B cell (primary cell): ENCODE measurements around the gene UBL5. TPM values are rescaled to one million over a fixed set of nuclear protein-coding genes. Genes with fewer than 3 reads are reported as not detected.
A peak's percentile ranks its signal among the peaks of the same experiment; 100 is the strongest.

ENCODE experiments used
- ATAC-seq: fragments of 200-7000 bp; cut with Tn5 transposase; one replicate; pipeline ENCODE4 v1.10.0; 2021; ENCODE audit warnings: low read depth, mild to moderate bottlenecking, moderate number of reproducible peaks, moderate library complexity
- CTCF ChIA-PET: fragments of 350-600 bp; sonication (Branson Sonifier 250); formaldehyde crosslinking; loops from one replicate; lab custom pipeline; 2021; ENCODE audit warnings: antibody characterized with exemption, inconsistent platforms; lab: Charles Lee
- POLR2A ChIA-PET: fragments of 350-600 bp; sonication (Branson Sonifier 250); formaldehyde crosslinking; loops from one replicate; lab custom pipeline; 2021; ENCODE audit warnings: antibody characterized with exemption; lab: Charles Lee
- DNase-seq: peaks from one replicate; pipeline ENCODE4 v3.0.0; 2013
- H2AFZ ChIP-seq: 2 replicates; pipeline ENCODE4 v1.6.1; 2012; ENCODE audit warnings: mild to moderate bottlenecking, low read depth, low read length; ENCODE audit not compliant: insufficient read depth, poor library complexity, severe bottlenecking
- H3K27ac ChIP-seq, 2 donors: 1 replicate in 1 of 2; 2 replicates in 1 of 2; pipeline ENCODE4 v1.5.1; 2012 to 2013; ENCODE audit warnings: low read length in 2 of 2, mild to moderate bottlenecking in 2 of 2, moderate library complexity in 1 of 2
- H3K27me3 ChIP-seq, 4 experiments: fragments of 200-600 bp in 1 of 4; sonication (generic) in 1 of 4; replicated peaks in 1 of 4; 1 replicate in 2 of 4; 2 replicates in 2 of 4; pipeline versions ENCODE4 v1.6.1 to v1.7.0; 2013 to 2016; ENCODE audit warnings: low read length in 3 of 4, mild to moderate bottlenecking in 2 of 4, mixed read lengths in 1 of 4, moderate library complexity in 1 of 4; ENCODE audit not compliant: insufficient read depth in 4 of 4, control insufficient read depth in 3 of 4; ENCODE audit errors: control extremely low read depth in 1 of 4
- H3K36me3 ChIP-seq, 2 experiments: replicated peaks in 1 of 2; 1 replicate in 1 of 2; 2 replicates in 1 of 2; pipeline versions ENCODE4 v1.6.1 to v1.7.1; 2013; ENCODE audit warnings: low read length in 1 of 2; ENCODE audit not compliant: insufficient read depth in 2 of 2, control insufficient read depth in 1 of 2; ENCODE audit errors: control extremely low read depth in 1 of 2, extremely low read depth in 1 of 2
- H3K4me1 ChIP-seq, 2 donors: fragments of 200-600 bp in 1 of 2; sonication (generic) in 1 of 2; 1 replicate in 1 of 2; 2 replicates in 1 of 2; pipeline versions ENCODE4 v1.5.1 to v1.6.1; 2013 to 2017; ENCODE audit warnings: low read length in 2 of 2; ENCODE audit not compliant: control insufficient read depth in 2 of 2, insufficient read depth in 2 of 2
- H3K4me2 ChIP-seq: replicated peaks from 2 replicates; pipeline ENCODE3; 2012; ENCODE audit warnings: mild to moderate bottlenecking, low read depth, low read length; ENCODE audit not compliant: poor library complexity, severe bottlenecking
- H3K4me3 ChIP-seq, 5 experiments: fragments of 200-600 bp in 1 of 5; sonication (generic) in 1 of 5; 1 replicate in 3 of 5; 2 replicates in 2 of 5; pipeline versions ENCODE4 v1.5.1 to v1.7.0; 2011 to 2016; ENCODE audit warnings: low read length in 4 of 5, mild to moderate bottlenecking in 4 of 5, low read depth in 2 of 5, control low read depth in 1 of 5, moderate library complexity in 1 of 5; ENCODE audit not compliant: insufficient read depth in 1 of 5; ENCODE audit errors: control extremely low read depth in 1 of 5, extremely low read depth in 1 of 5
- H3K79me2 ChIP-seq: fragments of 200-600 bp; sonication (generic); one replicate; pipeline ENCODE4 v1.6.0; 2016; ENCODE audit warnings: low read length; ENCODE audit not compliant: control insufficient read depth, insufficient read depth
- H3K9ac ChIP-seq: fragments of 200-600 bp; sonication (generic); 2 replicates; pipeline ENCODE4 v1.6.1; 2017; ENCODE audit warnings: mild to moderate bottlenecking, low read length, moderate library complexity
- H3K9me3 ChIP-seq, 3 donors: one replicate each; pipeline versions ENCODE4 v1.6.1 to v1.7.1; 2013; ENCODE audit warnings: low read length in 2 of 3; ENCODE audit not compliant: control insufficient read depth in 2 of 3, insufficient read depth in 1 of 3; ENCODE audit errors: control extremely low read depth in 1 of 3
- H4K20me1 ChIP-seq: 2 replicates; pipeline ENCODE4 v1.6.0; 2012; ENCODE audit warnings: mild to moderate bottlenecking, low read length; ENCODE audit not compliant: insufficient read depth, control insufficient read depth, poor library complexity, severe bottlenecking
- H3K27ac Mint-ChIP-seq: one replicate; pipeline ENCODE4 v1.8.0; 2021; ENCODE audit warnings: mixed read lengths
- H3K27me3 Mint-ChIP-seq: one replicate; pipeline ENCODE4 v1.8.0; 2021; ENCODE audit warnings: mixed read lengths
- H3K4me1 Mint-ChIP-seq: one replicate; pipeline ENCODE4 v1.8.0; 2021; ENCODE audit warnings: mixed read lengths
- H3K4me3 Mint-ChIP-seq: one replicate; pipeline ENCODE4 v1.8.0; 2021; ENCODE audit warnings: mixed read lengths
- H3K9me3 Mint-ChIP-seq: one replicate; pipeline ENCODE4 v1.8.0; 2022; ENCODE audit warnings: mixed read lengths; ENCODE audit not compliant: insufficient read depth
- EZH2 ChIP-seq: IDR thresholded peaks from 2 replicates; pipeline ENCODE4 v1.6.1; 2012; ENCODE audit warnings: borderline replicate concordance, low read depth, mild to moderate bottlenecking, moderate library complexity, low read length; ENCODE audit not compliant: insufficient read depth, poor library complexity, severe bottlenecking
- WGBS: methylation state at CpG from one replicate; pipeline ENCODE4 v1.1.5; 2013; ENCODE audit warnings: missing lambda C conversion rate; ENCODE audit not compliant: insufficient coverage; 5-methylcytosine and 5-hydroxymethylcytosine counted together
- intact Hi-C: fragments of 100-400 bp; cut with micrococcal nuclease; formaldehyde crosslinking; loops from one replicate; pipeline ENCODE4 v1.10.0; 2022
- polyA plus RNA-seq: library from polyadenylated mRNA; depleted of rRNA; stranded (reverse); fragments of >200 nt; gene quantifications from 2 replicates; pipeline ENCODE4 v1.2.3, GENCODE V29; 2012
- total RNA-seq, 2 donors: library from RNA; stranded (reverse); fragments of 120-200 nt in 1 of 2; gene quantifications; 1 replicate in 1 of 2; 2 replicates in 1 of 2; pipeline versions ENCODE4 v1.2.3 to v1.2.4, GENCODE V29; 2013 to 2022
- TF ChIP-seq, protein P1 (sequence below): fragments of 200-600 bp; IDR thresholded peaks from one replicate; pipeline ENCODE4 v1.8.0; 2022; ENCODE audit warnings: antibody characterized with exemption, mild to moderate bottlenecking

The UBL5 gene
- total and polyA plus RNA-seq, 2 donors (not counting 1 experiment from before 2014, with no cell fraction given): 183 to 315 TPM

DNA sequence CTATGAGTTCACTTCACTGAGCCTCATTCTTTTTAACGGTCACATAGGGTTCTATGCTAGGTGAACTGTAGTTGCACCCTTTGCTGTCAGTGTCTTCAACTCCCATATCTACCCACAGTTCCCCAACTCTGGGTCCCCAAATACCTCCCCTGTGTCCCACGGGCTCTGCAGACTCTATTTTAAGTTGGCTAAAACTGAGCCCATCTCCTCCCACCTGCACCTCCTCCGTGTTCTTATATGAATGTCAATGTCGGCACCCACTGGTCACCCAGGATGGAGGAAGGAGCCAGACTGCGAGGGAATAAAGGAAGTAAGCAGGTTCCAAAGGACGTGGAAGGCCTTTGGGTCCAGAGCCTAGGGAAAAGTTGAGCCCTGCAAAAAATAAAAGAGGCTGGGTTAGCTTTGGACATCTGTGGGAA is 6.6 kb downstream of the UBL5 start:
- WGBS: 51% methylated on average over 3 of the region's 6 CpGs
- Histone ChIP-seq H3K4me2 (peak overlapping the region; percentile 81), H3K27me3 (no peaks in the 10 kb centered on the region), H3K79me2 (peaks cover 57% of the 10 kb centered on the region), H3K9ac (peak overlapping the region; percentile 74), H2AFZ (peak overlapping the region; percentile 90), H3K4me3 (peak overlapping the region; percentile 38 to 83 (median 71)), H3K9me3 (no peaks in the 10 kb centered on the region), H4K20me1 (peaks cover 15% of the 10 kb centered on the region), H3K4me1 (peaks cover 7 to 15% of the 10 kb centered on the region in 2 donors), H3K27ac (peak overlapping the region; percentile 56 to 69), H3K36me3 (peaks cover 3 to 27% of the 10 kb centered on the region in 2 experiments)
- ATAC-seq (no peak), DNase-seq (no peak)
- Mint-ChIP-seq H3K9me3 (no peaks in the 10 kb centered on the region), H3K27me3 (no peaks in the 10 kb centered on the region), H3K4me1 (peaks cover 18% of the 10 kb centered on the region), H3K27ac (peak overlapping the region; percentile 96), H3K4me3 (peak overlapping the region; percentile 97)
- no peak for TF ChIP-seq EZH2
- TF ChIP-seq, protein P1, sequence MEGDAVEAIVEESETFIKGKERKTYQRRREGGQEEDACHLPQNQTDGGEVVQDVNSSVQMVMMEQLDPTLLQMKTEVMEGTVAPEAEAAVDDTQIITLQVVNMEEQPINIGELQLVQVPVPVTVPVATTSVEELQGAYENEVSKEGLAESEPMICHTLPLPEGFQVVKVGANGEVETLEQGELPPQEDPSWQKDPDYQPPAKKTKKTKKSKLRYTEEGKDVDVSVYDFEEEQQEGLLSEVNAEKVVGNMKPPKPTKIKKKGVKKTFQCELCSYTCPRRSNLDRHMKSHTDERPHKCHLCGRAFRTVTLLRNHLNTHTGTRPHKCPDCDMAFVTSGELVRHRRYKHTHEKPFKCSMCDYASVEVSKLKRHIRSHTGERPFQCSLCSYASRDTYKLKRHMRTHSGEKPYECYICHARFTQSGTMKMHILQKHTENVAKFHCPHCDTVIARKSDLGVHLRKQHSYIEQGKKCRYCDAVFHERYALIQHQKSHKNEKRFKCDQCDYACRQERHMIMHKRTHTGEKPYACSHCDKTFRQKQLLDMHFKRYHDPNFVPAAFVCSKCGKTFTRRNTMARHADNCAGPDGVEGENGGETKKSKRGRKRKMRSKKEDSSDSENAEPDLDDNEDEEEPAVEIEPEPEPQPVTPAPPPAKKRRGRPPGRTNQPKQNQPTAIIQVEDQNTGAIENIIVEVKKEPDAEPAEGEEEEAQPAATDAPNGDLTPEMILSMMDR: no peak
- ChIA-PET POLR2A (interaction anchor here (0.6 kb wide), 1 partner anchor 166 kb away, joined by 3 read pairs; no protein-coding TSS in a partner anchor), CTCF (no interaction called here)
- intact Hi-C loops: no loop called here

DNA sequence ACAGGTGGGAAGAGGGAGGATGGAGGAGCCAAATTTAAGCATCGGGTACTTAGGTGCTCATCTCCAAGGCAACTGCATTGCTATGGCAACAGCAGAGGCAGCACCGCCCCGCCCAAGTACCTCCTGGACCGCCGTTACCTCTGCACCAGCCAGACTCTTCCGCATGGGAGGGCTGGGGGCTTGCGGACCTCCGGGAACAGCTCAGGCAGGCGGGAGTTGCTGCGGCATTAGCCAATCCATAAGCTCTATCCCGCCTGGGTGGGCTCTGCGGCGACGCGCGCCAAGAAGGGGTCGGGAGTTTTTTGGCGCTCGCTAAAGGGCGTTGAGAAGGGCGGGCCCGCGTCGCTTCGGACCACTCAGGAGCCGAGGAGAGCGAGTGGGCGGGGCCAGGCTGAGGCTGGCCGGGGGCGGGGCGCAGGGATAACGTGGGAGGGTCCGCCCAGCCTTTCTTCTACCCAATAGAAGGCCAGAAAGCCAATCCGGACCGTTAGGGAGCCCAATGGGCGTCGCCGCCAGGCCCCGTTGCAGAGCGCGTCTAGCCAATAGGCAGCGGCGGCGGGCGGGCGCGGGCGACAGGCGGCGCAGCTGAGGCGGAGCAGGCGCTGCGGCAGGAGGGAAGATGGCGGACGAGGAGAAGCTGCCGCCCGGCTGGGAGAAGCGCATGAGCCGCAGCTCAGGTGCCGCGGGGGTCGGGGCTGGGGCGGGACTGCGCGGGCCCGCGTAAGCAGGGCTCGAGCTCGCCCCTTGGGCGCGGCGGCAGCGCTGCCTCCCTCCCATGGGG is 7.2 kb downstream of the UBL5 start, which contains the start of gene PIN1:
PIN1 (plus strand) TSS at position 593 of the 781 bp plus-strand sequence; CDS start at position 620, 27 bp downstream.
- Histone ChIP-seq H3K27ac (peak within 1 kb of the TSS; percentile 56 to 69), H3K4me2 (peak within 1 kb of the TSS; percentile 81), H3K4me3 (peak within 1 kb of the TSS; percentile 44 to 83 (median 71)), H3K27me3 (no peaks in the 10 kb centered on the region), H2AFZ (peak within 1 kb of the TSS; percentile 90), H3K79me2 (peaks cover 59% of the 10 kb centered on the region), H3K36me3 (peaks cover 3 to 26% of the 10 kb centered on the region in 2 experiments), H4K20me1 (peaks cover 15% of the 10 kb centered on the region), H3K9me3 (no peaks in the 10 kb centered on the region), H3K4me1 (peaks cover 7 to 15% of the 10 kb centered on the region in 2 donors), H3K9ac (peak within 1 kb of the TSS; percentile 74)
- DNase-seq (peak; percentile 100), ATAC-seq (peak; percentile 95)
- TF ChIP-seq, protein P1: peak; percentile 57
- no peak for TF ChIP-seq EZH2
- Mint-ChIP-seq H3K4me1 (peaks cover 16% of the 10 kb centered on the region), H3K9me3 (no peaks in the 10 kb centered on the region), H3K27me3 (no peaks in the 10 kb centered on the region), H3K27ac (peak within 1 kb of the TSS; percentile 96), H3K4me3 (peak within 1 kb of the TSS; percentile 97)
- ChIA-PET POLR2A (interaction anchor here (0.5 to 1.0 kb wide), 4 partner anchors 16 to 594 kb away, joined by 3 to 4 read pairs (median 3); partner anchors contain the start of gene FBXL12), CTCF (no interaction called here)
- WGBS: under 1% methylated on average over 73 of the region's 73 CpGs
- intact Hi-C loops: loop anchor here (1.0 kb wide), 3 partner anchors 8 to 43 kb away; partner anchors contain the start of genes FBXL12 and UBL5
